SU-DHL-6 (cell line): ENCODE measurements around the gene MX2.

Experiments used
- H2AFZ ChIP-seq: fragments of 200-600 bp; sonication (generic); 2 replicates; pipeline ENCODE4 v1.6.1; 2014; ENCODE audit warnings: low read depth, mild to moderate bottlenecking, moderate library complexity, mixed read lengths, antibody characterized with exemption, low read length; ENCODE audit not compliant: severe bottlenecking
- H3F3A ChIP-seq: fragments of 200-600 bp; shearing (Covaris generic); 2 replicates; pipeline ENCODE4 v1.6.0; 2016; ENCODE audit warnings: antibody characterized with exemption, mild to moderate bottlenecking; ENCODE audit not compliant: insufficient read depth
- H3K27ac ChIP-seq: fragments of 200-600 bp; sonication (generic); 2 replicates; pipeline ENCODE4 v1.5.1; 2016; ENCODE audit warnings: low read depth, mild to moderate bottlenecking, low read length, moderate library complexity, mixed read lengths
- H3K27me3 ChIP-seq: fragments of 200-600 bp; sonication (generic), shearing (Covaris generic); 2 replicates; pipeline ENCODE4 v1.6.0; 2014; ENCODE audit warnings: mild to moderate bottlenecking, low read length
- H3K36me3 ChIP-seq: fragments of 200-600 bp; sonication (generic); 2 replicates; pipeline ENCODE4 v1.6.1; 2014; ENCODE audit warnings: mild to moderate bottlenecking, low read length, mixed read lengths
- H3K4me2 ChIP-seq: fragments of 300-600, 200-600 bp; shearing (Covaris generic), sonication (generic); 2 replicates; pipeline ENCODE4 v1.6.0; 2014; ENCODE audit warnings: low read length, low read depth, mild to moderate bottlenecking; ENCODE audit not compliant: poor library complexity, severe bottlenecking
- H3K4me3 ChIP-seq: fragments of 200-600 bp; sonication (generic); 2 replicates; pipeline ENCODE4 v1.5.1; 2014; ENCODE audit warnings: antibody characterized with exemption, low read length, mild to moderate bottlenecking, mixed read lengths; ENCODE audit not compliant: insufficient read depth, poor library complexity, severe bottlenecking
- H3K79me2 ChIP-seq: fragments of 200-600 bp; sonication (generic); 2 replicates; pipeline ENCODE4 v1.6.1; 2014; ENCODE audit warnings: mild to moderate bottlenecking, low read length, moderate library complexity; ENCODE audit not compliant: insufficient read depth
- H3K9ac ChIP-seq: fragments of 200-600 bp; sonication (generic); 2 replicates; pipeline ENCODE4 v1.7.0; 2014; ENCODE audit warnings: mild to moderate bottlenecking, low read length
- H3K9me2 ChIP-seq: fragments of 200-600 bp; sonication (generic); replicated peaks from 2 replicates; pipeline ENCODE4 v1.6.1; 2014; ENCODE audit warnings: low read length; ENCODE audit not compliant: insufficient read depth
- H3K9me3 ChIP-seq: fragments of 200-600 bp; sonication (generic); 2 replicates; pipeline ENCODE4 v1.6.1; 2014; ENCODE audit warnings: low read length, mixed read lengths; ENCODE audit not compliant: insufficient read depth
- H4K20me1 ChIP-seq: fragments of 200-600 bp; sonication (generic); 2 replicates; pipeline ENCODE4 v1.6.1; 2014; ENCODE audit warnings: low read depth, mild to moderate bottlenecking, antibody characterized with exemption, low read length, moderate library complexity, mixed read lengths
- CTCF ChIP-seq: fragments of 200-600 bp; sonication (generic); IDR thresholded peaks from one replicate; pipeline ENCODE4 v1.5.1; 2017; ENCODE audit warnings: antibody characterized with exemption, mild to moderate bottlenecking, low read length, moderate library complexity; ENCODE audit not compliant: insufficient read depth, poor library complexity, severe bottlenecking
- EZH2phosphoT487 ChIP-seq: fragments of 200-600 bp; sonication (generic), shearing (Covaris generic); conservative IDR thresholded peaks from 2 replicates; pipeline ENCODE4 v1.6.1; 2018; ENCODE audit warnings: mild to moderate bottlenecking, antibody characterized with exemption, low read length, moderate library complexity, mixed read lengths

MX2 gene

GRCh38 chr21:41363370-41364270, 1.8 kb downstream of the MX2 start:
- Histone ChIP-seq H2AFZ (no peak overlapping the region), H3K79me2 (no peaks in the 10 kb centered on the region), H3K27me3 (no peaks in the 10 kb centered on the region), H3K27ac (no peak overlapping the region), H3F3A (peaks cover 12% of the 10 kb centered on the region), H3K9me2 (no peaks in the 10 kb centered on the region), H3K4me3 (no peak overlapping the region), H4K20me1 (no peaks in the 10 kb centered on the region), H3K9ac (no peak overlapping the region), H3K9me3 (no peaks in the 10 kb centered on the region), H3K4me2 (no peak overlapping the region), H3K36me3 (no peaks in the 10 kb centered on the region)
- TF ChIP-seq CTCF (no peak), EZH2phosphoT487 (no peak)

- no peaks in the 10 kb centered on the region for H3K9me2 ChIP-seq
- H3K27me3 ChIP-seq, result no peaks in the 10 kb centered on the region
- peaks cover 19% of the 10 kb centered on the region for H3F3A ChIP-seq
- H3K9me3 ChIP-seq, result no peaks in the 10 kb centered on the region
- no peaks in the 10 kb centered on the region for H3K36me3 ChIP-seq
- no peaks in the 10 kb centered on the region for H4K20me1 ChIP-seq
- H3K27ac ChIP-seq, result no peak overlapping the region
- no peak overlapping the region for H2AFZ ChIP-seq
- TF ChIP-seq CTCF (no peak), EZH2phosphoT487 (no peak)
- H3K79me2 ChIP-seq, result no peaks in the 10 kb centered on the region
- H3K4me2 ChIP-seq, result no peak overlapping the region
- no peak overlapping the region for H3K4me3 ChIP-seq
- no peak overlapping the region for H3K9ac ChIP-seq
Observed at GRCh38 chr21:41364308-41364707, 2.5 kb downstream of the MX2 start.

GRCh38 chr21:41365377-41366107, 3.7 kb downstream of the MX2 start:
- Histone ChIP-seq H3K4me2 (no peak overlapping the region), H3K27ac (no peak overlapping the region), H3K36me3 (no peaks in the 10 kb centered on the region), H2AFZ (no peak overlapping the region), H3K9me3 (no peaks in the 10 kb centered on the region), H3K27me3 (no peaks in the 10 kb centered on the region), H3K9ac (no peak overlapping the region), H3K9me2 (no peaks in the 10 kb centered on the region), H4K20me1 (no peaks in the 10 kb centered on the region), H3K4me3 (no peak overlapping the region), H3K79me2 (peaks cover 7% of the 10 kb centered on the region), H3F3A (peaks cover 19% of the 10 kb centered on the region)
- TF ChIP-seq EZH2phosphoT487 (no peak), CTCF (no peak)
